AG04450 (cell line): ENCODE measurements around the gene RNU1-2. TPM values are rescaled to one million over a fixed set of nuclear protein-coding genes. Genes with fewer than 3 reads are reported as not detected.
"Not testable (repeated sequence)": the region's sequence is repeated elsewhere in the genome, so short reads cannot be mapped to it uniquely, and the experiment has no call there.

Source experiments
- CTCF ChIA-PET: fragments of 300-600, 350-600 bp; formaldehyde crosslinking; extraction: SDS; loops from one replicate; lab custom pipeline; 2022; ENCODE audit warnings: antibody characterized with exemption, inconsistent platforms; lab: Charles Lee
- POLR2A ChIA-PET: fragments of 350-600 bp; formaldehyde crosslinking; extraction: SDS; loops from one replicate; lab custom pipeline; 2021; ENCODE audit warnings: antibody characterized with exemption, inconsistent platforms; lab: Yijun Ruan, JAX
- DNase-seq: peaks from one replicate; pipeline ENCODE4 v3.0.0-alpha.2; 2011; ENCODE audit warnings: low read depth, low spot score
- H3K27ac ChIP-seq: one replicate; pipeline ENCODE4 v1.5.1; 2012; ENCODE audit warnings: low read depth, low read length, control low read depth
- H3K27me3 ChIP-seq: one replicate; pipeline ENCODE4 v1.6.0; 2012; ENCODE audit warnings: low read length; ENCODE audit not compliant: control insufficient read depth, insufficient read depth
- H3K4me3 ChIP-seq: 2 replicates; pipeline ENCODE4 v1.5.1; 2011; ENCODE audit warnings: mild to moderate bottlenecking, low read depth, low read length, control low read depth
- H3K9me3 ChIP-seq: 2 replicates; pipeline ENCODE4 v1.5.1; 2012; ENCODE audit warnings: low read length; ENCODE audit not compliant: control insufficient read depth, insufficient read depth
- CTCF ChIP-seq: IDR thresholded peaks from 2 replicates; pipeline ENCODE4 v1.5.1; 2011; ENCODE audit warnings: low read depth, low read length, control low read depth, inconsistent platforms
- polyA plus RNA-seq: library from polyadenylated mRNA; depleted of rRNA; stranded (reverse); fragments of >200 nt; gene quantifications from 2 replicates; pipeline ENCODE4 v1.2.3, GENCODE V29; 2011

The RNU1-2 gene
- polyA plus RNA-seq, 1 experiment, result not detected

- DNase-seq, result no peak
- Histone ChIP-seq H3K9me3 (peaks cover 9% of the 10 kb centered on the region; the same call in 1 of the 2 replicates), H3K4me3 (no peak overlapping the region), H3K27ac (no peak overlapping the region), H3K27me3 (peaks cover 33% of the 10 kb centered on the region)
- TF ChIP-seq CTCF, result no peak
- ChIA-PET CTCF (no interaction called here), POLR2A (no interaction called here)
These were observed 8.7 kb upstream of the RNU1-2 start for GRCh38 chr1:16886860-16887605.

- POLR2A ChIA-PET, result no interaction called here
- CTCF ChIA-PET, result interaction anchor here (1.1 kb wide), 1 partner anchor 268 kb away, joined by 5 read pairs; no protein-coding TSS in a partner anchor
- peaks cover 30% of the 10 kb centered on the region for H3K27me3 ChIP-seq
- DNase-seq, result no peak
- peak; percentile 11; the same call in 1 of the 2 replicates for TF ChIP-seq CTCF
- H3K27ac ChIP-seq, result no peak overlapping the region
- H3K9me3 ChIP-seq, result peaks cover 9% of the 10 kb centered on the region; the same call in 1 of the 2 replicates
- H3K4me3 ChIP-seq, result peak overlapping the region; percentile 50
These were observed 6.6 kb upstream of the RNU1-2 start for GRCh38 chr1:16888860-16889816.

- H3K27ac ChIP-seq, POLR2A ChIA-PET, CTCF ChIA-PET, H3K9me3 ChIP-seq, DNase-seq, H3K4me3 ChIP-seq: not testable (repeated sequence)
- peaks cover 24% of the 10 kb centered on the region for H3K27me3 ChIP-seq
These were observed 5.2 kb upstream of the RNU1-2 start for GRCh38 chr1:16890539-16891021.

- peaks cover 23% of the 10 kb centered on the region for H3K27me3 ChIP-seq
- H3K9me3 ChIP-seq, H3K27ac ChIP-seq, CTCF ChIA-PET, POLR2A ChIA-PET, DNase-seq, H3K4me3 ChIP-seq: not testable (repeated sequence)
These were observed 4.7 kb upstream of the RNU1-2 start for GRCh38 chr1:16891057-16891456.

GRCh38 chr1:16892978-16893525 lies 2.7 kb upstream of the RNU1-2 start:
- CTCF ChIA-PET, POLR2A ChIA-PET: not testable (repeated sequence)

GRCh38 chr1:16893796-16894195 lies 2.0 kb upstream of the RNU1-2 start:
- H3K4me3 ChIP-seq, DNase-seq, POLR2A ChIA-PET, CTCF ChIA-PET, H3K9me3 ChIP-seq, H3K27ac ChIP-seq: not testable (repeated sequence)
- peaks cover 13% of the 10 kb centered on the region for H3K27me3 ChIP-seq

More at GRCh38 chr1:16892978-16893525, 2.7 kb upstream of the RNU1-2 start:
- not testable (repeated sequence) for H3K9me3 ChIP-seq, H3K27ac ChIP-seq, H3K4me3 ChIP-seq, DNase-seq
- peaks cover 16% of the 10 kb centered on the region for H3K27me3 ChIP-seq

- DNase-seq, POLR2A ChIA-PET, CTCF ChIA-PET, H3K27me3 ChIP-seq, H3K4me3 ChIP-seq, H3K9me3 ChIP-seq, H3K27ac ChIP-seq: not testable (repeated sequence)
These were observed 1.4 kb upstream of the RNU1-2 start for GRCh38 chr1:16894338-16894737.

GRCh38 chr1:16895233-16895597 lies 565 bp upstream of the RNU1-2 start:
- CTCF ChIA-PET, H3K27me3 ChIP-seq, H3K9me3 ChIP-seq, DNase-seq: not testable (repeated sequence)
- peak overlapping the region; percentile 21 for H3K27ac ChIP-seq
- POLR2A ChIA-PET, result interaction anchor here (0.7 to 2.5 kb wide), 2 partner anchors 10 to 274 kb away, joined by 3 to 31 read pairs; no protein-coding TSS in a partner anchor
- H3K4me3 ChIP-seq, result peak overlapping the region; percentile 56

GRCh38 chr1:16896316-16897055 lies 706 bp downstream of the RNU1-2 start:
- H3K27me3 ChIP-seq, H3K9me3 ChIP-seq, CTCF ChIA-PET: not testable (repeated sequence)
- DNase-seq, result peak; percentile 93
- H3K27ac ChIP-seq, result peak overlapping the region; percentile 61
- POLR2A ChIA-PET, result interaction anchor here (0.7 to 2.5 kb wide), 5 partner anchors 9 to 383 kb away, joined by 3 to 31 read pairs (median 5); partner anchors contain the start of genes CROCC and RNU1-1
- peak overlapping the region; percentile 18; the same call in 1 of the 2 replicates for H3K4me3 ChIP-seq
